Measurements from ENCODE around the gene OR5AU1. TPM values are rescaled to one million over a fixed set of nuclear protein-coding genes. Genes with fewer than 3 reads are reported as not detected.

OR5AU1 gene
- not detected for total RNA-seq
- long read RNA-seq: 0 reads

DNA sequence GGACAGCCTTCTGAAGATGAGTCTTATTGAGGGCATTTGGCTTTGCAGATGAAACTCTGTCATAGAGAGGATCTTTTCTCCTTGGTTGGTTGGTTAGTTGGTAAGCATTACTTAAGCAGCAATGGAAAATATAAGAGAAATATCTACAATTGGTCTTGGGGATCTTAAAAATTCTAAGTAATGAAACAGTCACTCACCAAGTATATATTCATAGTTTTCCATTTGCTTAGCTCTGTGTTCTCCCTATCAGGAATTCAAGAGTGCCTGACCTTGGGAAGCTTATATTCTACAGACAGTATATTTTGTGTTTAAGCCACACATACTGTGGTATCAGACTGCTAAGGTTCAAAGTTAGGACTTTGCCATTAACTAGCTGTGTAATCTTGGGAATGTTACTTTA lies at the start of gene OR5AU1:
Gene OR5AU1, minus strand, starts transcription at position 101 of the 400 bp plus-strand sequence. CDS start 191 bp downstream, outside the sequence.
- intact Hi-C loops (cut with DNase I, micrococcal nuclease): no loop called here
- ATAC-seq (no peak), DNase-seq (no peak)

DNA sequence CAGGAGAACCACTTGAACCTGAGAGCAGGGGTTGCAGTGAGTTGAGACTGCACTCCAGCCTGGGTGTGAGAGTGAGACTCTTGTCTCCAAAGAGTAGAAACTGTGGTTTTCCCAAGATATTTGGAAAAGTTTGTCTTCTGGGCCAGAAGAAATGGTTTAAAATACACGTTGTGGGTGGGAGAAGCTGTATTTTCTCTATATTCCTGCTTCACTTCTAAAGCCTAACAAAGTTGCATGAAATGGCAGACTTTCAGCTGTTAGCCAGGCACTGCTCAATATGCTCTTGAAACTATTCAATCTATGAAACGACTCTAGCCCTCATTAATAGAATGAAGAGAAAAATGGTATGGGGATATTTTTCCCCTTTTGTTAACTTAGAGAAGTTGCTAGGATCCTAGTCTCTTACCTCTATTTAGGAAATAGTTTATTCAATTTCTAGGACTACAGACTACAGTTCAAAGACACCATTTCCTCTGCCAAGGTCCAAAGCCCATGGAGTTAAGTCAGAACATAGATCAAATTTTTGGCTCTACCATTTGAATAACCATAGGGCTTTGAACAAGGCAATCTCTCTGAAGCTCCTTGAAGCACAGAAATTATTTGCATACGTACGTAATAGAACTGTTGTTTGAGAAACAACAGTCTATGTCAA lies 49.3 kb upstream of the OR5AU1 start:
- intact Hi-C loops (cut with DNase I, micrococcal nuclease): no loop called here
- ATAC-seq: no peak
- DNase-seq: no peak

DNA sequence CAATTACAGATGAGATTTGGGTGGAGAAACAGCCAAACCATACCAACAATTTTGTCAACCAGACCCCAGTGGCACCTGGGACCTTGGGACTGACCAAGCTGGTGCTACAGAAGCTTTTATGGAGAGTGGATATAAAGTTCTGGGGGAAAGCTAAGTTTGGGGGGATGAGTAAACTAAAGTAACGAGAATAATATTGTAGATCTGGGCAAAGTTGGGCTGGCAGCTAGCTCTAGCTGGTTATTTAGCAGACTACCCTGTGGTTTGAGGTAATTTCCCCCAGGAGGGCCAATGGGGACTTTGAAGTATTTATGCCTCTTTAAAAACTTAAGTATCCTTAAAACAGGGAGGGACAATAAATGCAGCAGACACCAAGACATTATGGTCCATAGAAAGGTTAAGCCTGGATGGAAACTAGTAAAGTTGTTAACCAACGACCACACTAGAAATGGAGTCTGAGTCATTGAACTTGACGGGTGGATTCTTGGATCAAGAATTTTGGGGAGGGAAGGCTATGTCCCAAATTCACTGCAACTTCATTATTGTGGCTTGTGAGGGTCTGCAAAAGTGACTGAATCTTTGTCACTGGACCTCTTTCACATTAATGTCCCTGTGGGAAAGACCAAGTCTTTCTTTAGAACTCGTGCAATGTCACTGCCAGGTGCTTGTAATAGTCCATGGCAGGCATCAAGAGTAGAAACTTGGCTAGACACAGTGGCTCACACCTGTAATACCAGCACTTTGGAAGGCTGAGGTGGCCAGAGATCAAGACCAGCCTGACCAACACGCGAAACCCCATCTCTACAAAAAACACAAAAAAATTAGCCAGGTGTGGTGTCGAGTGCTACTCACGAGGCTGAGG lies 48.5 kb upstream of the OR5AU1 start:
- no peak for DNase-seq
- intact Hi-C loops (cut with DNase I, micrococcal nuclease): no loop called here
- no peak for ATAC-seq

DNA sequence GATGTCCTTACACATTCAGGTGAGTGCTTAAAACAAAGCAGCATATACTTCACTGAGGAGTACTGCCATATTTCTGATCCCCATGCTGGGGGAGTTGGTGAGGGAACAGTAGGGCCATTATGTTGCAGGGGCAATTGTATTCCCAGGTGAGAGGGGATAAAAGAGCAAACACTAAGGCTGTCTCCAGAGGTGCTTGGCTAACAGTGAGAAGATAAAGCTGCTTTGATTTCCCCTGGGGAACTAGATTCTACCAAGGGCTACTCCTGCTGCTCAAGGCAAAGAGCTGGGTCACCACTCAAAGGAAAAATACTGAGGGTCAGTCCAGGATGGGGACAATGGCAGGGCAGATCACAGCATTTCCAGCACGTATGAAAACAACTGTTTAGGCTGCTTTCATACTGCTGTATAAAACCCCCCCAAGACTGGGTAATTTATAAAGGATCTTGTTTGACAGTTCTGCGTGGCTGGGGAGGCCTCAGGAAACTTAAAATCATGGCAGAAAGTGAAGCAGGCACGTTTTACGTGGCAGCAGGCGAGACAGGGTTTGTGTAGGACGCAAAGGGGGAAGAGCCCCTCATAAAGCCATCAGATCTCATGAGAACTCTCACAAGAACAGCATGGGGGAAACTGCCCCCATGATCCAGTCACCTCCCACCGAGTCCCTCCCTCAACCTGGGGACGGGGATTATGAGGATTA lies 47.8 kb upstream of the OR5AU1 start:
- intact Hi-C loops (cut with DNase I, micrococcal nuclease): no loop called here
- DNase-seq: no peak
- ATAC-seq: no peak

DNA sequence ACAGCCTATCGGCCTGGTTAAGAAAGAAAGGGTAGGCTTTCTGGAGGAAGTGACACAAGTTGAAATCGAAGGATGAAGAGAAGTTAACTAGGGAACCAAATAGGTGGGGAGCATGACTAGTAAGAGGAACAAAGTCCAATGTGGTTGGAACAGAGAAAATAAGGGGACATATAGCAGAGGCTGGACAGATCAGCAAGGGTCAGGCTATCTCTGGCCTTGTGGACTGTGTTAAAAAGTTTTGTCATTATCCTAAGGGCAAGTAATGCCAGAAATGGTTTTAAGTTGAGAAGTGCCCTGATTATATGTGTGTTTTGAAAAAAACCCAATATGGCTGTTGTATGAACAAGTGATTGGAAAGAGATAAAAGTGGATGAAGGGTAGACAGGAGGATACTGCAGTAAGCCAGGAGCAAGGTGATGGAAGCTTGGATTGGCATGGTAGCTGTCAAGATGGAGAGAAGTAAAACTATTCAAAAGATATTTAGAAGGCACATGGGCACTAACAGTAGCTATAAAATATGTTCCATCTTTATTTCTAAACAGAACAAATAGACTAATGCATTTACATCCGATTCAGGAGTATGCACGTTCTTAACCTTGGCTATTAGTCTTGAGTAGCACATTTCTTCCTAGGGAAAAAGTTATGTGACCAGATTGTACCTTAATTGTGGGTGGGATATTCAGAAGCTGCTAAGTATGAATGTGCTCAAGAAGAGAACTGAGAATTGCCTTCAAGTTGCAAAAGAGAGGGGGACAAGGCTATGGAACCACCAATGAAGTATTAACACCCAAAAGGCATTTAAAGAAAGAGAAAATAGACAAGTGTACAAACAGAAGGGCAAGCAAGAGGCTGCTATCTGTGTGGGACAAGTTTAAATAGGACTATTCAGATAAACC lies 46.8 kb upstream of the OR5AU1 start:
- no peak for DNase-seq
- intact Hi-C loops (cut with DNase I, micrococcal nuclease): no loop called here
- ATAC-seq: no peak

DNA sequence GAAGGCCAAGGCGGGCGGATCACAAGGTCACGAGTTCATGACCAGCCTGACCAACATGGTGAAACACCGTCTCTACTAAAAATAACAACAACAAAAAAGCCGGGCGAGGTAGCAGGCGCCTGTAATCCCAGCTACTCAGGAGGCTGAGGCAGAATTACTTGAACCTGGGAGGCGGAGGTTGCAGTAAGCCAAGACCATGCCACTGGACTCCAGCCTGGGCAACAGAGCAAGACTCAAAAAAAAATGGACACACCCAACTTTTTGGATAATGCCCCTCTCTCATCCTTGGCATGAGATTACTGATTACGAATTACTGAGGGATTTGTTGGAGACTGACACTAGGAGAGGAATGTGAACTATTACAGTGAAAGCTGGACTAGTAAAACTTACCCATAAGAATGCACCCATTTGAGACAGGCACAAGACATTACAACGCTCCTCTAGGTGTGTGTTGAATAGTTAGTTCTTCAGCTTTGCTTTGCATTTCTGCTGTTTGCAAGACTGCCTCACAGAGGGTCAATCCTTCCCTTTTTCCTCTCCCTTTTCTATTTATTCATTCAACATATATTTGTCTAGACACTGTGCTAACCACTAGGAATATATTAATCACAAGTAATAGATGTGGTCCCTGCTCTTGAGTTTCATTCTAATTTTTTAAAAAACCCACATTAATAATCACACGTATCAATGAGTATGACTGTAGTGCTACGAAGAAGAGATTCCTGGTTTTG lies 46.0 kb upstream of the OR5AU1 start:
- ATAC-seq (peak; percentile 4), DNase-seq (no peak)
- intact Hi-C loops (cut with DNase I, micrococcal nuclease): no loop called here

DNA sequence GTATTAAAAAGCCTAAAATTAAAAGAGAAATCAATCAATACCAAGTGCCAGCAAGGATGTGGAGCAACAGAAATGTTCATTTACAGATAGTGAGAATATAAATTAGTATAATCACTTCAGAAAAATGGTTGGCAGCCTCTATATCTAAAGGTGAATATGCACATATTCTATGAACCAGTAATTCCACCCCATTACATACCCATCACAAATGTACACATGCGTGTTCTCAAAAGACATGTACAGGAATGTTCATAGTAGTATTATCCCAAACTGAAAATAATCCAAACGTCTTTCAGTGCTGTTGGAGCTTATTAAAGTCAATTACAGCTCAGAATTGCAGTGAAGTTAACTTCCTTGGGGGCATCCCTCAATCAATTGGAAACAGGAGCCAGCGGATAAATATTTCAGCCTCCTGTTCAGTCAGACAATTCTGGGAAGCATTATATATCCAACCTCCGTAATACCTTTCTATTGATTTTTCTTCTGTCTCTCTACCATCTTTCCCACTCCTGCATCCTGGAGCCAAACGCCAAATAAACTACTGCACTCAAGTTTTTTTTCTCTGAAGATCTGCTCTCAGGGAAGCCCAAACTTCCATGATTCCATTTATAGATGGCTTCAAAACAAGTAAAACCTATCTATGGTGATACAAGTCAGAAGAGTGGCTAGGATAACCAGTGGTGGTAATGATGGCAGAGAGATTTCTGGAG lies 45.0 kb upstream of the OR5AU1 start:
- DNase-seq (no peak), ATAC-seq (no peak)
- intact Hi-C loops (cut with DNase I, micrococcal nuclease): no loop called here

DNA sequence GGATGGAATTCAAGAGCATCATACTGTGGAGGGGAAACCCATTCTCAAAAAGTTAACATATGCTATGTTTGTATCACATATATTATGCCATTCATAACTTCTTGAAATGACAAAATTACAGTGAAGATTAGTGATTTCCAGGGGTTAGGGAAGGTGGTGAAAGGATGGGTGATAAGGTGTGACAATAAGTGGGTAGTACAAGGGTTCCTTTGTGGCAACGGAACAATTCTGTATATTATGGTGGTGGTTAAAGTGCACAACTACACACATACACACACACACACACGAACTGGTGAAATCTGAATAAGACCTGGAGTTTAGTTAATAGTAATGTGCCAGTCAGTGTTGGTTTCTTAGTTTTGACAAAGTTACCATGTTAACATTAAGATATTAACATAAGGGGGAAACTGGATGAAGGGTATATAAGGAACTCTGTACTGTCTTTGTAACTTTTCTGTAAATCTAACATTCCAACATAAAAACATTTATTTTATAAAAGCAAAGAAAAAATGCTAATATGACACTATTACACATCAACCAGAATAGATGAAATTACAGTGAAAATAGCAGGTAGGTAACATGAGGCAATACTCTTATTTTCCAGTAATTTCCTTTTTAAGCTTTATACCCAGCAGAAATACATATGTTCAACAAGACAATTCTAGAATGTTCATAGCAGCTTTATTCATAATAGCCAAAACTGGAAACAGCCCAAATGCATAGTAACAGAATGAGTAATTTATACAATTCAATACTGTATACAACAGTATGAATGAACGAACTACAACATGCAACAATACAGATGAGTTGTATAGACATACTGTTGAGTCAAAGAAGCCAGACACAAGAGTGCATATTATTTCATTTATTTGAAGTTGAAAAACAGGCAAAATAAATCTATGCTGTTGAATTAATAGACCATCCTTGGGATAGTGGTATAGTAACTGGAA lies 44.0 kb upstream of the OR5AU1 start:
- intact Hi-C loops (cut with DNase I, micrococcal nuclease): no loop called here

DNA sequence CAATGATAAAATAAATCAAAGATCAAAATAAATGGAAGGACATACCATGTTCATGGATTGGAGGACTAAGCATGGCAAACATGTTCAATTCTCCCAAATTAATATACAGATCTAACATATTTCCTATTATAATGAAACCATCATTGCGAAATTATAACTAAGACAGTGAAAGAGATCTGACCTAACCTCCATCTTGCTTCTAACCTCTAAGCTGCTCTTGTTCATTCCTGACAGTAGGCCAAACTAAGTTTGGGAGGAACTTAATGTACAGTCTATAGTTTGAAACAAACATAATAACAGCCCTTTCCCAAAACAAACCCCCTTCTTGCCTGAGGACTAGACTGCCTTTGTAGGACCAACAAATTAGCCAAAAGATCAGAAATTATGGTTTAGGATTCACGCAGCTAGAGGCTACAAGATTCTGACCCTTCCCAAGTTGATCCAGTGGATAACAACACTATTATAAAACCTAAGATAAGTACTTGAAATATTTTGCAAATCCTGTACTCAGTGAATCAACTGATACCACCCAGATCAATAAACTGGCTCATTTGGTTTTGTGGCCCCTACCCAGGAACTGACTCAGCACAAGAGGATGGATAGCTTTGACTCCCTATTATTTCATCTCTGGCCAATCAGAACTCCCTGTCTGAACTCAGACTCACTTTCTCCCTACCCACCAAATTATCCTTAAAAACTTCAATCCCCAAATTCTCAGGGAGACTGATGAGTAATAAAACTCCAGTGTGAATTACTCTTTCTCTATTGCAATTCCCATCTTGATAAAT lies 41.7 kb upstream of the OR5AU1 start:
- intact Hi-C loops (cut with DNase I, micrococcal nuclease): no loop called here
- no peak for ATAC-seq

More for the DNA sequence above, 44.0 kb upstream of the OR5AU1 start:
- no peak for ATAC-seq
- DNase-seq: no peak

DNA sequence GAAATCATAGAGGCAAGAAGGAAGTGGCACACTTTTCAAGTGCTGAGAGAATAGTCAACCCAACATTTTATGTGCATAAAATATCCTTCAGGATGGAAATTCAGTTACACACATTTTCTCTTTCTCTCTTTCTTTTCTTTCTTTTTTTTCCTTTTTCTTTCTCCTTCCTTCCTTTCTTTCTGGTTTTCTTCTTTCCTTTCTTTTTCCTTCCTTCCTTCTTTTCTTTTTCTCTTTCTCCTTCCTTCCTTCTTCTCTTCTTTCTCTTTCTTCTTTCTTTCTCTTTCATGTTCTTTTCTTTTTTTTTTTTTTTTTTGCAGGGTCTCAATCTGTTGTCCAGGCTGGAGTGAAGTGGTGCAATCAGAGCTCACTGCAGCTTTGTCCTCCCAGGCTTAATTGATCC lies 38.7 kb upstream of the OR5AU1 start:
- ATAC-seq: no peak
- intact Hi-C loops (cut with DNase I, micrococcal nuclease): no loop called here

More for the DNA sequence above, 41.7 kb upstream of the OR5AU1 start:
- no peak for DNase-seq

DNA sequence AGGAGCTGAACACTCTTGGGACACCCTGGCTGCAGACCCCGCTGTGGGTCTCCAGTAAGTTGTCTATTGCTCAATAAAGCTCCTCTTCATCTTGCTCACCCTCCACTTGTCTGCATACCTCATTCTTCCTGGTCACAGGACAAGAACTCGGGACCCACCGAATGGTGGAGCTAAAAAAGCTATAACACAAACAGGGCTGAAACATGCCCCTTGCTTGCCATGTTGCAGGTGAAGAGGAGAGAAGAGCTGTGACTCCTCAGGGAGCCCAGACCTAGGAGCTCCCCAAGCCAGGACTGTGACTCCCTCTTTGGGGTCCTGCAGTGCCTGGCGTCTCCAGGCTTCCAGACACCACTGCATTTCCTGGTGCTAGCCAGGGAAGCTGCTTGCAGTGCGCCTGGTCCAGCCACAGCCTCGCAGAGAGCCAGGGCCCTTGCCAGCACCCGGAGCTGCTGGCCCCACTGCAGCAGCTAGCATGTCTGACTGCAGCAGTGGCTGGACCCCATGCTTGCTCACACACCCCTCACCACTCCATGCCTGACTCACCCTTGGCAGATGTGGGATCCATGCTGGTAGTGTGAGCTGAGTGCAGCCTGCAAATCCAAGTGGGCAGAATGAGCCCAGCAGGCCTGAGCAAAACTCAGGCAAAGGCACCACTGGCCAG lies 37.1 kb upstream of the OR5AU1 start:
- ATAC-seq: no peak
- intact Hi-C loops (cut with DNase I, micrococcal nuclease): no loop called here
- no peak for DNase-seq

More for the DNA sequence above, 38.7 kb upstream of the OR5AU1 start:
- no peak for DNase-seq

DNA sequence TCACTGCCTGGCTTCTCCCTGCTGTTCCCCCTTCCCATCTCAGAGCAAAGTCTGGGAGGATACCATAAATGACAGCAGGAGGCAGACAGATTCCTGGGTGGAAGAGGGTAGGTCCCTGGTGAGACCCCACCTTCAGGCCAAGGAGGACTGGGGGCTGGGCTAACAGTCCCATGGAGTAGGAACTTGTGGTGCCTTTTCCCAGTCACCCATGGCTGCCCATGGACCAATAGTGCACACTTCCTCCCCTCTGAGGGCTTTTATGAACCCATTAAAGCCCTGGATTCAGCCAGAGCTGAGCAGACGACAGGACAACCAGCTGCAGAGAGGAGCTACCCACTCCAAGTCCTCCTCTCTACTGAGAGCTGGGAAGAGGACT lies 36.6 kb upstream of the OR5AU1 start:
- ATAC-seq (peak; percentile 29), DNase-seq (no peak)
- intact Hi-C loops (cut with DNase I, micrococcal nuclease): no loop called here

DNA sequence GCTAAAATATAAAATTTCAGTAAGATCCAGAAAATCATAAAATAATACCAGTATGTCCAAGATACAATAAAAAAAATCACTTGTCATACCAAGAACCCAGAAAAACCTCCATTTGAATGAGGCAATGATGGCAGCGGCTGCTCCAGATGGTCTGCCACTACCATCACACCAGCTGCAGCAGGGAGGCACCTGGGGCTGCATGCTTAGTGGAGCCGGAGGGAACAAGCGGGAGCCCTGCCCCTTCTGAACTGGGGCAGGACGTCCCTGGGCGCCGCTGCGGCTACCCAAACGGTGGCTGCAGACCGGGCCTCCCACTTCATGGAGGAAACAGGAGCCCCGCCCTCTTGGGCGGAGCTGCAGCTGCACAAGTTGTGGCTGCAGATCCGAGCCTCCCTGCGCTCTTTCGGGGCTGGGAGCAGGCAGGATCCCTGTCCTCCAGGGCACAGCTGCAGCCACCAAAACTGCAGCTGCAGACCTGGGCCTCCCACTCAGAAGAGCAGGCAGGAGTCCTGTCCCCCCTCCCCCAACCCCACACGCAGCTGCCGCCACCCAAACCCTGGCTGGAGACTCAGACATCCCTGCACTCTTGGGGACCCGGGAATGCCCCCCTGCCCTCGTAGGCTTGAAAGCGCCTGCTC lies 36.1 kb upstream of the OR5AU1 start:
- DNase-seq (peak; percentile 74 to 88), ATAC-seq (peak; percentile 95)
- intact Hi-C loops (cut with DNase I, micrococcal nuclease): no loop called here

DNA sequence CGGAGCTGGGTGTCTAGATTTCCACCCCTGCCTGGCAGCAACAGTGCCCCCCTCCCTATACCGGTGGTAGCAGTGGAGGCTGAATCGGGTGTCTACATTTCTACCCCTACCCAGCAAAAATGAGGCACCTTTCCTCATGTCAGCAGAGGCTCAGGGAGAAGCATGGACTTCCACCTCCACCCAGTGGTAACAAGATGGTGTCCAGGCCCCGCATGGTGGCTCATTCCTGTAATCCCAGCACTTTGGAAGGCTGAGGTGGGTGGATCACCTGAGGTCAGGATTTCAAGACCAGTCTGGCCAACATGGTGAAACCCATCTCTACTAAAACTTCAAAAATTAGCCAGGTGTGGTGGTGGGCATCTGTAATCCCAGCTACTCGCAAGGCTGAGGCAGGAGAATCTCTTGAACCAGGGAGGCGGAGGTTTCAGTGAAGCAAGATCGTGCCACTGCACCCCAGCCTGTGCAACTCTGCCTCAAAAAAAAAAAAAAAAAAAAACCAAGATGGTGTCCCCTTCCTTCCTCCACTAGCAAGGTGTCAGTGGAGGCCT lies 35.5 kb upstream of the OR5AU1 start:
- no peak for ATAC-seq
- intact Hi-C loops (cut with DNase I, micrococcal nuclease): no loop called here
- no peak for DNase-seq

DNA sequence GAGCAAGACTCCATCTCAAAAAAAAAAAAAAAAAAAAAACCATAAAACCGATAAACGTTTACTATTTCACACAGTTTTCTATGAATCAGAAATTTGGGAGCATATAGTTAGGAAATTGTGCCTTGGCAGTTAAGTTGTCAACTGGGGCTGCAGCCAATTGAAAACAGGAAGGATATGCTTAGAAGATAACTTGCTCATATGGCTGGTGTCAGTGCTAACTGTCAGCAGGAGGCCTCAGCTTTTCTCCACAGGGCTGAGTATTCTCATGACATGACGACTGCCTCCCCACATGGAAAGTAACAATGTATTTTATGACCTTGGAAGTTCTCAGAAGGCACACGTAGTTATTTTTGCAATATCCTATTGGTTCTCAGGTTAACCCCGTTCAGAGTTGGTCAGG lies 29.6 kb upstream of the OR5AU1 start:
- ATAC-seq (peak; percentile 32), DNase-seq (no peak)
- intact Hi-C loops (cut with DNase I, micrococcal nuclease): no loop called here
